Fibroblast of villous mesenchyme (primary cell): ENCODE data around the gene MTPN. TPM values are rescaled to one million over a fixed set of nuclear protein-coding genes. Genes with fewer than 3 reads are reported as not detected.

Experiments used
- DNase-seq: peaks from one replicate; pipeline ENCODE4 v3.0.0-alpha.2; 2010; ENCODE audit warnings: low read depth
- H3K4me3 ChIP-seq: 2 replicates; pipeline ENCODE4 v1.5.1; 2011; ENCODE audit warnings: low read depth, mild to moderate bottlenecking, low read length
- CTCF ChIP-seq: IDR thresholded peaks from 2 replicates; pipeline ENCODE4 v1.5.1; 2012; ENCODE audit warnings: low read depth, mild to moderate bottlenecking, low read length; ENCODE audit not compliant: insufficient read depth
- total RNA-seq: library from RNA; depleted of rRNA; stranded (reverse); fragments of >200 nt; gene quantifications from 2 replicates; pipeline ENCODE4 v1.2.3, GENCODE V29; 2012

MTPN gene
- total RNA-seq, 1 donor = 158 TPM

- H3K4me3 ChIP-seq = no peak overlapping the region
- TF ChIP-seq CTCF = no peak
- DNase-seq = no peak
Observed at GRCh38 chr7:135960709-135961451, 16.3 kb downstream of the MTPN start.

- TF ChIP-seq CTCF = no peak
- H3K4me3 ChIP-seq = no peak overlapping the region
- DNase-seq = peak; percentile 46
Observed at GRCh38 chr7:135959646-135960363, 17.4 kb downstream of the MTPN start.

GRCh38 chr7:135958173-135958572 lies 19.0 kb downstream of the MTPN start:
- H3K4me3 ChIP-seq = no peak overlapping the region
- TF ChIP-seq CTCF = no peak
- no peak for DNase-seq

- no peak overlapping the region for H3K4me3 ChIP-seq
- DNase-seq = no peak
- no peak for TF ChIP-seq CTCF
Observed at GRCh38 chr7:135957627-135958026, 19.5 kb downstream of the MTPN start.

GRCh38 chr7:135956393-135956792 lies 20.8 kb downstream of the MTPN start:
- H3K4me3 ChIP-seq = no peak overlapping the region
- TF ChIP-seq CTCF = no peak
- DNase-seq = no peak

- TF ChIP-seq CTCF = no peak
- H3K4me3 ChIP-seq = no peak overlapping the region
- DNase-seq = no peak
Observed at GRCh38 chr7:135950972-135951371, 26.2 kb downstream of the MTPN start.
